ENCODE data around the gene ACVR1B.

DNA sequence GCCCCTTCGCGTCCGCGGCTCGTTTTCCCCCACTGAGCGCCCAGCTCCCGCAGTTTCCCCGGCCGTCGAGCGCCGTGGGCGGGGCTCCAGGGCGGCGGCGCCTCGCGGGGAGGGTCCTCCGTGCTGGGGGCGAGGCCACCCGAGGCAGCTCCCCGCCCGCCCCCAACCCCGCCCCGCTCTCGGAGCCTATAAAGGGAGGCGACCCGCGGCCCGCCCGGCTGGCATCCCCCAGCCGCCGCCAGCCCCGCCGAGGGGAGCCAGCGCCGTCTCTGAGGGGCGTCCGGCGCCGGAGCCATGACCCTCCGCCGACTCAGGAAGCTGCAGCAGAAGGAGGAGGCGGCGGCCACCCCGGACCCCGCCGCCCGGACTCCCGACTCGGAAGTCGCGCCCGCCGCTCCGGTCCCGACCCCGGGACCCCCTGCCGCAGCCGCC is 55.2 kb downstream of the ACVR1B start, which contains the start of gene TAMALIN:
- TF ChIP-seq POLR2A (IDR thresholded peaks at IDR 0.05), result peak; percentile 73
- TF ChIP-seq, protein P1, sequence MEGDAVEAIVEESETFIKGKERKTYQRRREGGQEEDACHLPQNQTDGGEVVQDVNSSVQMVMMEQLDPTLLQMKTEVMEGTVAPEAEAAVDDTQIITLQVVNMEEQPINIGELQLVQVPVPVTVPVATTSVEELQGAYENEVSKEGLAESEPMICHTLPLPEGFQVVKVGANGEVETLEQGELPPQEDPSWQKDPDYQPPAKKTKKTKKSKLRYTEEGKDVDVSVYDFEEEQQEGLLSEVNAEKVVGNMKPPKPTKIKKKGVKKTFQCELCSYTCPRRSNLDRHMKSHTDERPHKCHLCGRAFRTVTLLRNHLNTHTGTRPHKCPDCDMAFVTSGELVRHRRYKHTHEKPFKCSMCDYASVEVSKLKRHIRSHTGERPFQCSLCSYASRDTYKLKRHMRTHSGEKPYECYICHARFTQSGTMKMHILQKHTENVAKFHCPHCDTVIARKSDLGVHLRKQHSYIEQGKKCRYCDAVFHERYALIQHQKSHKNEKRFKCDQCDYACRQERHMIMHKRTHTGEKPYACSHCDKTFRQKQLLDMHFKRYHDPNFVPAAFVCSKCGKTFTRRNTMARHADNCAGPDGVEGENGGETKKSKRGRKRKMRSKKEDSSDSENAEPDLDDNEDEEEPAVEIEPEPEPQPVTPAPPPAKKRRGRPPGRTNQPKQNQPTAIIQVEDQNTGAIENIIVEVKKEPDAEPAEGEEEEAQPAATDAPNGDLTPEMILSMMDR (IDR thresholded peaks at IDR 0.05), result no peak
